ENCODE measurements around the gene MBOAT1. TPM values are rescaled to one million over a fixed set of nuclear protein-coding genes. Genes with fewer than 3 reads are reported as not detected.

MBOAT1 gene
- total RNA-seq, 2 experiments from 2014 or later = 5.4 to 6.4 TPM

DNA sequence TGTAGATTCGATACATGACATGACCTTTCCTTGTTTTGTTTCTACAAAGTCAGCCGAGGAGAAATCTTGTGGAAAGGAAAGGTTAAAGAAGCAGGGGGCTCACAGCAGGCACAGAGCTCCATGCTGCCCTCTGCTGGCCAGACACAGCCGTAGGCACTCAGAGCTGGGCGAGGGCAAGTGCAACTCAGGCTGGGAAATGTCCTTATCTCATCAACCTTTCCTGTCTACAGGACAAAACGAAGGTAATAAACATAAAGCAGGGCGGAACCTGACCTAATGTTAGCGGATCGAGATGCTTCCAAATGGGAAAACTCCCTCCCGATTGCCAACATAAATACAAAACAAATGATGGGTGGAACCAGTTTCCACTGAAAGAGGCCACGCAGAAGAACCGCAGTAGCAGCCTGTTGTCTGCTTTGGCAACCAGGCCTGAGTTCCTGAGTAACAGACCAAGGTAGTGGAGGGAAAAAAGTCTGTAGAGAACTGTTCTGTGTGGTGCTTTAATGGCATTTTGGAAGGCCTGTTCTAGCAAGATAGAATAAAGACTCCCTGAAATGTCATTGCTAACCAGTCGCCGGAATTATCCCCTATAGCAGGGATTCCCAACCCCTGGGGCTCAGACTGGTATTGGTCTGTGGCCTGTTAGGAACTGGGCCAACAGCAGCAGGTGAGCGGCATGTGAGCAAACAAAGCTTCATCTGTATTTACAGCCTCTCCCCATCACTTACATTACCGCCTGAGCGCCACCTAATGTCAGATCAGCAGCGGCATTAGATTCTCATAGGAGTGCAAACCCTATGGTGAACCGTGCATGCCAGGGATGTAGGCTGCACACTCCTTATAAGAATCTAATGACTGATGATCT, 85.2 kb downstream of the MBOAT1 start:
- peak; percentile 80 for ATAC-seq
- peak; percentile 73 for DNase-seq
- H3K4me3 Mint-ChIP-seq = no peak overlapping the region
- ChIA-PET CTCF (interaction anchor here (0.7 to 5.3 kb wide), 37 partner anchors 8 to 1598 kb away, joined by 3 to 64 read pairs (median 4); no protein-coding TSS in a partner anchor), POLR2A (no interaction called here)
- H3K4me1 Mint-ChIP-seq (ENCODE audit: low read depth) = peaks cover 4% of the 10 kb centered on the region
- intact Hi-C loops (cut with micrococcal nuclease) = loop anchor here (5.0 kb wide), 1 partner anchor 35 kb away; no protein-coding TSS in a partner anchor
- H3K36me3 Mint-ChIP-seq (ENCODE audit: low read depth) = peaks cover 4% of the 10 kb centered on the region
- H3K27me3 Mint-ChIP-seq = no peaks in the 10 kb centered on the region
- peak; percentile 87 for TF ChIP-seq CTCF (IDR thresholded peaks at IDR 0.05)
- no peaks in the 10 kb centered on the region for H3K9me3 Mint-ChIP-seq
- no peak overlapping the region for H3K27ac Mint-ChIP-seq

DNA sequence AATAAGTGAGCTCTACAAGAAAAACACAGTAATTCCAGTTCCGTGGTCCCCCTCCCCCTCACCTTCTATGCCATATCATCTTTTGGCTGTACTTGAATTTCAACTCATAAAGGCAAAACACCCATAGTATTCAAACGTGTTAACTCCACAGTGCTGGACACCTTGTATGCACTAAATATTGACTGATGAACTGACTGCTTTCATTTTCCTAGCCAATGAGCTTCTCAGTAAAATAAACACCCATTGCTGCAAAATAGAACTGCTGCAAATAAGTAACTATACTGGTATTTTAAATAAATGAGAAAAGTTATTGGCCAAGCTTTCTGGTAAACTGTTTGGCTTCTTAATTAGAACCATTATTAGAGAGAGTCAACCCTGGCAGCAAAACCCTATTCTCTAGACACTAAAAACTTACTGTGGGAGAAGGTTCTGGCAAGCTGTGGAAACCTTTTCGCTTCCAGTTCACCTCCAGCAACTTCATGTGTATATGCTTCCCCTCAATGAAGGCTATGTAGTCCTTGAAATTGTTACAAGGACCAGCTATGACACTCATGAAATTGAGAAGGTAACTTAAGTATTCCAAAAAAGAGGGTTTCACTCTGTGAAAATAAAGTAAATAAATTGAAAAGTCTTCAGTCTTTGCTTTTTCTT, 86.0 kb downstream of the MBOAT1 start:
- no peaks in the 10 kb centered on the region for H3K27me3 Mint-ChIP-seq
- ChIA-PET POLR2A (no interaction called here), CTCF (interaction anchor here (0.7 to 5.3 kb wide), 37 partner anchors 8 to 1597 kb away, joined by 3 to 64 read pairs (median 4); no protein-coding TSS in a partner anchor)
- no peak overlapping the region for H3K4me3 Mint-ChIP-seq
- no peak for TF ChIP-seq CTCF (IDR thresholded peaks at IDR 0.05)
- DNase-seq (no peak), ATAC-seq (no peak)
- intact Hi-C loops (cut with micrococcal nuclease) = loop anchor here (5.0 kb wide), 1 partner anchor 34 kb away; no protein-coding TSS in a partner anchor
- no peak overlapping the region for H3K27ac Mint-ChIP-seq
- H3K36me3 Mint-ChIP-seq (ENCODE audit: low read depth) = peaks cover 4% of the 10 kb centered on the region
- peaks cover 4% of the 10 kb centered on the region for H3K4me1 Mint-ChIP-seq (ENCODE audit: low read depth)
- H3K9me3 Mint-ChIP-seq = no peaks in the 10 kb centered on the region

GRCh38 chr6:20124545-20124944, 87.7 kb downstream of the MBOAT1 start:
- Mint-ChIP-seq H3K36me3 (ENCODE audit: low read depth) (peaks cover 4% of the 10 kb centered on the region), H3K4me1 (ENCODE audit: low read depth) (peaks cover 4% of the 10 kb centered on the region), H3K9me3 (no peaks in the 10 kb centered on the region), H3K27me3 (no peaks in the 10 kb centered on the region), H3K4me3 (no peak overlapping the region), H3K27ac (no peak overlapping the region)
- intact Hi-C loops (cut with micrococcal nuclease) = no loop called here
- CTCF ChIA-PET = interaction anchor here (1.2 to 5.3 kb wide), 3 partner anchors 9 to 32 kb away, joined by 3 to 64 read pairs (median 3); no protein-coding TSS in a partner anchor
- POLR2A ChIA-PET = no interaction called here
- no peak for TF ChIP-seq CTCF (IDR thresholded peaks at IDR 0.05)
- ATAC-seq = no peak
- DNase-seq = no peak

DNA sequence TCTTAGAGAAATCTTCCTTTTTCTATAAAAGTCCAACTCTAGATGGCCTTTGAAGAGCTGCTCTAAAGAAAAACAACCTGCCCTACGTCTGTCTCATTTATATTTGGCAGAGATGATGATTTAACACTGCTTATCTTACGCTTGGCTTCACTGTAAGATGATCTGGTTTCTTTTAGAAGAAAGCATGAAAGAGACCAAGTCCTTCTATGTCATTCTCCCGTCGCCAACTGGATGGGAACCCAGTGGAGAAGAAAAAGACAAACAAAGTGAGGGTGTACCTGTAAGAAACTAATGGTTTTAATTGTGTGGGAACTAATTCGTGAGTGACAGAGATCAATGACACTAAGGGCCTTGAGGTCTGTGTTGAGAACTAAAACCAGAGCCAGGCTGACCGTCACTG, 92.8 kb downstream of the MBOAT1 start:
- no peaks in the 10 kb centered on the region for H3K27me3 Mint-ChIP-seq
- peaks cover 4% of the 10 kb centered on the region for H3K36me3 Mint-ChIP-seq (ENCODE audit: low read depth)
- no peak for ATAC-seq
- H3K4me1 Mint-ChIP-seq (ENCODE audit: low read depth) = no peaks in the 10 kb centered on the region
- ChIA-PET POLR2A (no interaction called here), CTCF (interaction anchor here (1.0 to 2.5 kb wide), 6 partner anchors 7 to 134 kb away, joined by 3 to 11 read pairs (median 4); no protein-coding TSS in a partner anchor)
- H3K27ac Mint-ChIP-seq = no peak overlapping the region
- no peak for TF ChIP-seq CTCF (IDR thresholded peaks at IDR 0.05)
- H3K9me3 Mint-ChIP-seq = no peaks in the 10 kb centered on the region
- DNase-seq = no peak
- no peak overlapping the region for H3K4me3 Mint-ChIP-seq
- intact Hi-C loops (cut with micrococcal nuclease) = no loop called here
